Stimulated activated CD4-positive, alpha-beta T cell treated with anti-CD3 and anti-CD28 coated beads, Interleukin-4, amount 100 ng/mL, for 1 hour (primary cell): ENCODE results near the gene CDC45.

ENCODE experiments used
- DNase-seq: peaks from one replicate; pipeline ENCODE4 v3.0.0-alpha.2; 2020

The CDC45 gene

GRCh38 chr22:19469421-19469820 is 10.3 kb upstream of the CDC45 start:
- no peak for DNase-seq

- DNase-seq = no peak
These were observed 9.7 kb upstream of the CDC45 start for GRCh38 chr22:19470010-19470409.

- no peak for DNase-seq
These were observed 8.1 kb upstream of the CDC45 start for GRCh38 chr22:19471572-19471971.

- DNase-seq = no peak
These were observed 7.5 kb upstream of the CDC45 start for GRCh38 chr22:19472233-19472632.

DNA sequence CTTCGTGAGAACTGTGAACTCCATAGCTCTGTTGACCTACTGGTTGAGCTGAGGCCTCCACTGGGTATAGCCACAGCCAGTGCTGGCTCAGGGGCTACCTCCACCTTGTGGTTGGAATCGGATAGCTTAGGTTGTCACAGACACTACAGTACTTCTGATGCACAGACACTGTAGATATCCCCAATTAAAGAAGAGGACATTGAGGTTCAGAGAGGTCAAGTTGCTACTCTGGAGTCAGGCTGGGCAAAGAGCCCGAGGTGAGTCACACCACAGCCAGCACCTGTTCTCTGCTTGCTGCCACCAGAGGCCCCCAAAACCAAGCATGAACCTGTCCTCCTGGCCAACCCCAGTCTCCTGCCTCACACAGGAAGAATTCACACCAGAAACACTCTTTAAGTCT is 6.1 kb upstream of the CDC45 start:
- no peak for DNase-seq

DNA sequence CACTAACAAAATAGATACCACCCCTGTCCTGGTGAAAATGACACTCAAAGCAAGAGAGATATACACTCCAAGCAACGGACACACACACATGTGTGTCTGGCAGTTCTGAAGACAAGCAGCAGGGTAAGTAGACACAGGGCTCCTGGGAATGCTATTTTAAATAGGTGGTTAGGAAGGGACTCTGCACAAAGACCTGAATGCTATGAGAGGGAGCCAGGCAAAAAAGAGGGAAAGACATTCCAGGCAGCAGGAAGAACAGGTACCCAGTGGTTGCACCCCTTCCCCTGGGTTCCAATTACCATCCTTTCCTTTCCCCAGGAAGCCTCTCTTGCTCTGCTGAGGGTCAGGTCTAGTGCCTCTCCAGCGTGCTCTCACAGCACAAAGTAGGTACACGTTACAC is 3.7 kb upstream of the CDC45 start:
- DNase-seq = no peak

DNA sequence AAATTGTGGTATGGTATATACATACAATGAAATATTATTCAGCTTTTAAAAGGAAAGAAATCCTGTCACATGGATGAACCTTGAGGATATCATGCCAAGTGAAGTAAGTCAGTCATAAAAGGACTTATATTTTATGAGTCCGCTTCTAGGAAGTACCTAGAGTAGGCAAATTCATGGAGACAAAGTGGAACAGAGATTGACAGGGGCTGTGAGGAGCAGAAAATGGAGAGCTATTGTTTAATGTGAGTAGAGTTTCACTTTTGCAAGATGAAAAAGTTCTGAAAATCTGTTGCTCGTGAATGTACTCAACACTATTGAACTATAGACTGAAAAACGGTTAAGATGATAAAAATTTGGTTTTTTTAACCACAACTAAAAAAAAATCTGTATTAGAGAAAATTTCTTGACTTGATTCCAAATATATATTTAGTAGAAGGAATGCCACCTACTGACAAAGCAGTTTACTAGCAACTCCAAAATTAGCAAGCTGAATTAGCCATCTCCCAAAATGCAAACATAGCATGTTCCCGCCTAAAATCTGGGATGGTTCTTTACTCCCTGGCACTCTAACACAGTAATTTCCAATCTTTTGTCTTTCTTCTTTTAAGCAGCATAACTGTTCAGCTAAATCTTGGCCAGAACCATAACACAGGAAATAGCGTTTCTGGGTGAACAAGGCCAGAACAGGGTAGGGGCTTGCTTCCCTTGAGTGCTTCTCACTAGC is 2.2 kb upstream of the CDC45 start:
- DNase-seq = no peak

- no peak for DNase-seq
These were observed 1.4 kb upstream of the CDC45 start for GRCh38 chr22:19478045-19478900.

DNA sequence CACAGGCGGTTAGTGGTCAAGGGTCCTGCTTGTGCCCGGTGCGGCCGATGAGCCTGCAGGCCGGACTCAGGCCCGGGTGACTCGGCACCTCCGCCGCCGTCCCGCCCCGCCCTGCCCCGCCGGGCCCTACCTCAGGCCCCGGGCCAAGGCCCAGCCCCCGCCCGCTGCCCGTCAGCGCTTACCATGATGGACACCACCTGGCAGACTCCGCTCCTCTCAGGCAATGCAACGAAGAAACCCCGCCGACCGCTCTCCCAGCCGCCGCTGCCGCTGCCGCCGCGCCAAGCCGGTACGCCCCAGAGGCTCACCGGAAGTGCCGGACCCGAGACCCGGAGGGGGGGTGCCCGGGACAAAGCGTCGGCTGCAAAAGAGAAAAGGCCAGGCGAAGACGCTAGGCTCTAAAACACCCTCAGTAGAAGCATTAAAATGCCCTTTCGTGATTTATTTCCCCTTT is 792 bp upstream of the CDC45 start, which contains the start of gene UFD1:
TSS of gene UFD1 (minus strand) at position 293 of the 454 bp plus-strand sequence. CDS start at position 185, 108 bp downstream.
- peak; percentile 77 for DNase-seq

GRCh38 chr22:19480173-19480568 is 451 bp downstream of the CDC45 start:
- DNase-seq = no peak

DNA sequence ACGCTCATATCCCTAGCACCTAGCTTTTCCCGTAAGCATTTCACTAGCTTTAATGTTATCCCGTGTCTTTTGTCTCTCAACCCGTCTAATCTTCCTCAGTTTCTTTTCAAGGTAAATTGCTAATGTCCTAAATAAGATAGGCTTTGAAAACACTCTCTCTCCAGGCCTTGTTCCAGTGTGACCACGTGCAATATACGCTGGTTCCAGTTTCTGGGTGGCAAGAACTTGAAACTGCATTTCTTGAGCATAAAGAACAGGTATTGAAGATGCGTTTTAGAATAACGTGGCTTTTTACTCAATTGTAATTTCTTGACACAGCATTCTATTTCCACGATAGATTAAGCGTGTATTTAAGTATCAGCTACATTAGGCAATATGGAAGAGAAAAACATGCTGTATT is 1.1 kb downstream of the CDC45 start:
- no peak for DNase-seq

DNA sequence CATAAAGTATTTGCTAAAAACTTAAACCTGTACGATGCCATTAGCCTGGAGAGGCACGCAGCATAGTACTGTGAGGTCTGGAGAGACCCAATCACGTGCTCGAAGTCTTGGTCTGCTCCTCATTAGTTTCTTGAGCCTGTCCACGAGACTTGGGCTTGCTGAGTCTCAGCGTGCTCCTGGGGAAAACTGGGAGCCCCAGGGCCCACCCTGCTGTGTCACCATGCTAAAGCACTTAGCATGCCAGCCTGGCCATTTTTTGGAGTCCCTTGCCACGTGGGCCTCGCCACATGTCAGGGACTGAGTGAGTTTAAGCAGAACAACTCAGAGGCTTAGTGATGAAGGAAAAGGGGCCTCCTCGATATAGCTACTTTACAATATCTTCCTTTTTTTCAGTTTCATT is 2.6 kb downstream of the CDC45 start:
- no peak for DNase-seq

- DNase-seq = no peak
These were observed 3.9 kb downstream of the CDC45 start for GRCh38 chr22:19483481-19484244.

- no peak for DNase-seq
These were observed 8.6 kb downstream of the CDC45 start for GRCh38 chr22:19488285-19488684.

GRCh38 chr22:19488884-19489843 is 9.4 kb downstream of the CDC45 start:
- no peak for DNase-seq

DNA sequence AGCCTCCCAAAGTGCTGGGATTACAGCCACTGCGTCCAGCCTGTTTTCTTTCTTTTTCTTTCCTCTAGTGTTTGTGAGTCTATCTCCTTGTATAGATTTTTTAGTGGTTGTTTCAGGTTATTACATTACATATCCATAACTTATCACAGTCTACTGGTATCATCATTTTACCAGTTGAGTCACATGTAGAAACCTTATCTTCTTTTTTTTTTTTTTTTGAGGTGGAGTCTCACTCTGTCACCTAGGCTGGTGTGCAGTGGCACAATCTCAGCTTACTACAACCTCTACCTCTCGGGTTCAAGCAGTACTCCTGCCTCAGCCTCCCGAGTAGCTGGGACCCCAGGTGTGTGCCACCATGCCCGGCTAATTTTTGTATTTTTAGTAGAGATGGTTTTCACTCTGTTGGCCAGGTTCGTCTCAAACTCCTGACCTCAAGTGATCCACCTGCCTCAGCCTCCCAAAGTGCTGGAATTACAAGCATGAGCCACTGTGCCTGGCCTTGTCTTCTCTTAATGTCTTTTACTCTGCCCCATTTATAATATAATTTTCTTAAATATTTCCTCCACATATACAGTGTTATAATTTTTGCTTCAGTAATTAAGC is 11.0 kb downstream of the CDC45 start:
- no peak for DNase-seq

DNA sequence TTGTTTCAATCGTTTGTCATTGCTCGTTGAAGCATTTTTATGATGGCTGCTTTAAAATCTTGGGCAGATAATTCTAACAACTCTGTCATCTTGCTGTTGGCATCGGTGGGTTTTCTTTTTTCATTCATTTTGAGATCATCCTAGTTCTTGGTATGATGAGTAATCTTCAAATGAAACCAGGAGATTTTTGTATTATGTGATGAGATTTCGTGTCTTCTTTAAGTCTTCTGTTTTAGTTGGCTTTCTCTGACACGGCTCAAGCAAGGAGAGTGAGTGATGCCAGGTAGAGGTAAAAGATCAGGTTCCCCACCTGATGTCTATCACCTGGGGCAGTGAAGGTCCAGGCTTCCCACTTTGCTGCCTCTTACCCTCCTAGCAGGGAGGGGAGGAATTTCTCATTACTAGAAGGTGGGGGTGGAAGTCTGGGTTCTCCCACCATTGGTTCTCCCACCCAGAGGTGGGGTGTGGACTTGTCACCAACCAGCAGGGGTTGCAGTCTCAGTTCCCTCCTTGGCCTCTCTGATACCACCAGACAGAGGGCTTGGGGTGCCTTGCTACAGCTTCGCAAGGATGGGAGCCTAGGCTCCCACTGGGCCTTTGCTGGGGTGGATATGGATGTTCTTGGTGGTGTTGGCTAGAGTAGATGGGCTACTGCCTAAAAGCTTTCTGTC is 12.9 kb downstream of the CDC45 start:
- DNase-seq = no peak

- no peak for DNase-seq
These were observed 14.4 kb downstream of the CDC45 start for GRCh38 chr22:19494001-19494560.

DNA sequence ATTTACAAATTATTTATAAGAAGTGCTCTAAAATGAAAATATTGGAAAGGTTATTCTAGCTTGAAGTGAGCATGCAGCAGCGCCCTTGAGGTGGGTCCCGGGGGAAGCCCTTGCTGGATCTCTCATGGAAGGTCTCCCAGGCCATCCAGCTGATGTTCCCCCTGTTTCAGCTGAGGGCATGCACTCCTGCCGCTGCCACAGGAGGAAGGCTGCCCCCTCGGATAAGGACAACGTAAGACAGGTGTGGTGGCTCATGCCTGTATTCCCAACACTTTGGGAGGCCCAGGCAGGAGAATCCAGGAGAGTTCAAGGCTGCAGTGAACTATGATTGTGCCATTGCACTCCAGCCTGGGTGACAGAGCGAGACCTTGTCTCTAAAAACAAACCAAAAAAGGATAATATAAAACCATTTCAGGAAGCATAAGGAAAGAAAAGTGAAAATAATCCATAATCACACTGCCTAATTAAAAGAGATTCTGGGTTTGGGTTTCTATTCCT is 15.0 kb downstream of the CDC45 start:
- DNase-seq = no peak

DNA sequence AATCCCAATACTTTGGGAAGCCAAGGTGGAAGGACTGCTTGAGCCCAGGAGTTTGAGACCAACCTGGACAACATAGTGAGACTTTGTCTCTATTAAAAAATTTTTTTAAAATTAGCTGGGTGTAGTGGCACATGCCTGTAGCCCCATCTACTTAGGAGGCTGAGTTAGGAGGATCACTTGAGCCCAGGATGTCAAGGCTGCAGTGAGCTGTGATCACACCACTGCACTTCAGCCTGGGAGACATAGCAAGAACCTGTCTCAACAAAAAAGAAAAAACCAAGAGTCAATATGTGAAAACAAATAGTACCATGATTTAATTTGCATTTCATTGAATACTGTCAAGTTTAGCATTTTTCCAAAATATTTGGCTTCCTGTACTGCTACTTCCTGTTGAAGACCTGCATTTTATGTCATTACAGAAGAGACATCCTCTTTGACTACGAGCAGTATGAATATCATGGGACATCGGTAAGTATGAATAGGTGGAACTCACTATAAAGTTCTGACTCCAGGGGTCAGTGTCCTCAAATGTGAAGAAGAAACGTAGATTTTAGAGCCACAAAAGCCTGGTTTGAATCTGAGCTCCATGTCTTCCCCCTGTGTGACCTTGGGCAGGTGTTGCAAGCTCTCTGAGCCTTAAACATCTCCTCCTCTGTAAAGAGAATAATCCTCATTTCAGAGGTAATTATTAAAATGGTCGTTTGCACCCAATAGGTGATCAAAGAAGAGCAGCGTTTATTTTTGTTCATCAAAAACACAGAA is 16.0 kb downstream of the CDC45 start:
- no peak for DNase-seq
